IMR-90 (cell line): Measurements from ENCODE around the gene CAMK4. TPM values are rescaled to one million over a fixed set of nuclear protein-coding genes. Genes with fewer than 3 reads are reported as not detected.

ENCODE experiments used
- ATAC-seq: fragments of 200-7000 bp; cut with Tn5 transposase; 2 replicates; pipeline ENCODE4 v1.9.1; 2020; ENCODE audit warnings: low read depth, mild to moderate bottlenecking, moderate library complexity
- BruUV-seq: library from RNA; stranded (reverse); fragments of 400-500 nt; replicated peaks from 2 replicates; lab custom pipeline; 2021; lab: Mats Ljungman, UMichigan
- CTCF ChIA-PET: fragments of 300-600 bp; formaldehyde crosslinking; extraction: SDS; loops from one replicate; lab custom pipeline; 2021; ENCODE audit warnings: antibody characterized with exemption; lab: Yijun Ruan, JAX
- POLR2A ChIA-PET: fragments of 300-600 bp; sonication (Branson Sonifier 250); formaldehyde crosslinking; loops from one replicate; lab custom pipeline; 2022; ENCODE audit warnings: antibody characterized with exemption; ENCODE audit not compliant: unreplicated experiment; lab: Charles Lee
- DNase-seq: peaks from one replicate; pipeline ENCODE4 v3.0.0; 2013
- H2AFZ ChIP-seq: replicated peaks from 2 replicates; pipeline ENCODE3; 2013; ENCODE audit warnings: low read length, mild to moderate bottlenecking; ENCODE audit not compliant: poor library complexity
- H2AK5ac ChIP-seq: 2 replicates; pipeline ENCODE4 v1.6.1; 2013; ENCODE audit warnings: low read depth, low read length, inconsistent platforms
- H2AK9ac ChIP-seq: replicated peaks from 2 replicates; pipeline ENCODE3; 2013; ENCODE audit warnings: mild to moderate bottlenecking, low read depth, low read length, moderate library complexity; ENCODE audit not compliant: poor library complexity
- H2BK120ac ChIP-seq: 2 replicates; pipeline ENCODE4 v1.6.1; 2013; ENCODE audit warnings: low read depth, low read length, inconsistent platforms
- H2BK15ac ChIP-seq: 3 replicates; pipeline ENCODE4 v1.6.1; 2013; ENCODE audit warnings: low read depth, low read length, inconsistent platforms
- H2BK20ac ChIP-seq: 2 replicates; pipeline ENCODE4 v1.6.1; 2013; ENCODE audit warnings: low read depth, mild to moderate bottlenecking, inconsistent platforms, low read length, moderate library complexity
- H2BK5ac ChIP-seq: 2 replicates; pipeline ENCODE4 v1.6.1; 2013; ENCODE audit warnings: mild to moderate bottlenecking, low read depth, low read length, inconsistent platforms; ENCODE audit not compliant: poor library complexity, severe bottlenecking
- H3K14ac ChIP-seq: replicated peaks from 2 replicates; pipeline ENCODE4 v1.6.1; 2013; ENCODE audit warnings: low read depth, low read length, inconsistent platforms
- H3K18ac ChIP-seq: 2 replicates; pipeline ENCODE4 v1.6.1; 2013; ENCODE audit warnings: low read depth, low read length, control low read depth
- H3K23ac ChIP-seq: 2 replicates; pipeline ENCODE4 v1.6.1; 2013; ENCODE audit warnings: low read depth, low read length, inconsistent platforms
- H3K27ac ChIP-seq: 2 replicates; pipeline ENCODE4 v1.5.1; 2013; ENCODE audit warnings: mild to moderate bottlenecking, control low read depth, low read length; ENCODE audit not compliant: insufficient read depth
- H3K27me3 ChIP-seq: 2 replicates; pipeline ENCODE4 v1.6.1; 2013; ENCODE audit warnings: low read length; ENCODE audit not compliant: control insufficient read depth, insufficient read depth
- H3K36me3 ChIP-seq: 2 replicates; pipeline ENCODE4 v1.6.1; 2013; ENCODE audit warnings: low read length, mixed read lengths; ENCODE audit not compliant: control insufficient read depth, insufficient read depth
- H3K4ac ChIP-seq: 2 replicates; pipeline ENCODE4 v1.6.1; 2013; ENCODE audit warnings: low read depth, low read length, inconsistent platforms
- H3K4me1 ChIP-seq: 2 replicates; pipeline ENCODE4 v1.6.1; 2013; ENCODE audit warnings: low read length, mixed read lengths; ENCODE audit not compliant: control insufficient read depth, insufficient read depth
- H3K4me2 ChIP-seq: 2 replicates; pipeline ENCODE4 v1.6.1; 2013; ENCODE audit warnings: low read depth, mild to moderate bottlenecking, control low read depth, low read length, moderate library complexity
- H3K4me3 ChIP-seq: 2 replicates; pipeline ENCODE4 v1.5.1; 2013; ENCODE audit warnings: low read depth, mild to moderate bottlenecking, control low read depth, low read length, moderate library complexity; ENCODE audit not compliant: insufficient read depth
- H3K56ac ChIP-seq: 2 replicates; pipeline ENCODE4 v1.6.1; 2013; ENCODE audit warnings: low read length, inconsistent platforms; ENCODE audit not compliant: insufficient read depth; ENCODE audit errors: extremely low read depth
- H3K79me1 ChIP-seq, 2 experiments: 2 replicates each; pipeline ENCODE4 v1.6.1; 2013; ENCODE audit warnings: low read length in 2 of 2, inconsistent platforms in 1 of 2, low read depth in 1 of 2
- H3K9ac ChIP-seq: 2 replicates; pipeline ENCODE4 v1.6.1; 2013; ENCODE audit warnings: low read depth, low read length, control low read depth
- H3K9me1 ChIP-seq: 2 replicates; pipeline ENCODE4 v1.6.1; 2013; ENCODE audit warnings: low read length, inconsistent platforms; ENCODE audit not compliant: insufficient read depth
- H3K9me3 ChIP-seq: 2 replicates; pipeline ENCODE4 v1.6.1; 2013; ENCODE audit warnings: low read length; ENCODE audit not compliant: control insufficient read depth, insufficient read depth
- H4K20me1 ChIP-seq: 2 replicates; pipeline ENCODE4 v1.6.1; 2013; ENCODE audit warnings: low read length, inconsistent platforms; ENCODE audit not compliant: insufficient read depth
- H4K5ac ChIP-seq: 2 replicates; pipeline ENCODE4 v1.6.1; 2013; ENCODE audit warnings: mild to moderate bottlenecking, low read depth, low read length, control low read depth
- H4K8ac ChIP-seq, 2 experiments: 2 replicates each; pipeline ENCODE4 v1.6.1; 2013; ENCODE audit warnings: low read depth in 2 of 2, low read length in 2 of 2, control low read depth in 1 of 2, inconsistent platforms in 1 of 2
- H4K91ac ChIP-seq: 2 replicates; pipeline ENCODE4 v1.6.1; 2013; ENCODE audit warnings: low read depth, low read length, inconsistent platforms; ENCODE audit not compliant: insufficient read depth
- BHLHE40 ChIP-seq: fragments of 150-350 bp; IDR thresholded peaks from 2 replicates; pipeline ENCODE4 v1.6.1; 2016; ENCODE audit warnings: mild to moderate bottlenecking, low read depth, low read length
- CEBPB ChIP-seq: IDR thresholded peaks from 2 replicates; pipeline ENCODE4 v1.6.1; 2012; ENCODE audit warnings: low read depth, low read length, improper control_type of control experiment
- CHD1 ChIP-seq: IDR thresholded peaks from 2 replicates; pipeline ENCODE4 v1.6.1; 2012; ENCODE audit warnings: low read depth, low read length, improper control_type of control experiment
- FOS ChIP-seq: fragments of 150-350 bp; IDR thresholded peaks from 2 replicates; pipeline ENCODE4 v1.6.1; 2016; ENCODE audit warnings: low read depth, low read length
- MAFK ChIP-seq: IDR thresholded peaks from 2 replicates; pipeline ENCODE4 v1.6.1; 2012; ENCODE audit warnings: low read depth, low read length, improper control_type of control experiment
- MAZ ChIP-seq: IDR thresholded peaks from 2 replicates; pipeline ENCODE4 v1.6.1; 2012; ENCODE audit warnings: low read depth, mild to moderate bottlenecking, low read length, improper control_type of control experiment, moderate library complexity, borderline replicate concordance
- MXI1 ChIP-seq: IDR thresholded peaks from 2 replicates; pipeline ENCODE4 v1.6.1; 2012; ENCODE audit warnings: low read depth, mild to moderate bottlenecking, low read length, moderate library complexity, borderline replicate concordance
- NFE2L2 ChIP-seq: fragments of 150-350 bp; IDR thresholded peaks from 2 replicates; pipeline ENCODE4 v1.6.1; 2016; ENCODE audit warnings: low read depth, mild to moderate bottlenecking, low read length
- POLR2A ChIP-seq: IDR thresholded peaks from 2 replicates; pipeline ENCODE4 v1.6.1; 2012; ENCODE audit warnings: mild to moderate bottlenecking, low read depth, low read length
- RAD21 ChIP-seq: IDR thresholded peaks from 2 replicates; pipeline ENCODE4 v1.6.1; 2012; ENCODE audit warnings: low read length, improper control_type of control experiment
- RCOR1 ChIP-seq: IDR thresholded peaks from 2 replicates; pipeline ENCODE4 v1.6.1; 2012; ENCODE audit warnings: mild to moderate bottlenecking, low read length, improper control_type of control experiment; ENCODE audit not compliant: insufficient replicate concordance
- RFX5 ChIP-seq: IDR thresholded peaks from 2 replicates; pipeline ENCODE4 v1.8.0; 2012; ENCODE audit warnings: low read depth, mild to moderate bottlenecking, low read length, moderate library complexity
- SMC3 ChIP-seq: fragments of 150-350 bp; IDR thresholded peaks from 2 replicates; pipeline ENCODE4 v1.6.1; 2016; ENCODE audit warnings: low read depth, mild to moderate bottlenecking, antibody characterized with exemption, low read length, moderate library complexity
- USF2 ChIP-seq: fragments of 150-350 bp; IDR thresholded peaks from 2 replicates; pipeline ENCODE4 v1.6.1; 2017; ENCODE audit warnings: mild to moderate bottlenecking, antibody characterized with exemption, low read length, low read depth
- WGBS, 2 experiments: methylation state at CpG; one replicate each; pipeline versions ENCODE4 v1.1.5 to v1.1.7; 2013; ENCODE audit warnings: missing lambda C conversion rate in 2 of 2; ENCODE audit not compliant: insufficient read length in 1 of 2; ENCODE audit errors: extremely low coverage in 2 of 2; 5-methylcytosine and 5-hydroxymethylcytosine counted together
- dilution Hi-C: fragments of 300-500 bp; cut with HindIII; formaldehyde crosslinking; loops from one replicate; pipeline ENCODE4 v1.14.3; 2018; ENCODE audit warnings: low sequenced_read_pairs; ENCODE audit not compliant: unreplicated experiment
- in situ Hi-C: fragments of 300-500 bp; cut with MboI; formaldehyde crosslinking; loops from 3 replicates; pipeline ENCODE4 v1.14.3; 2019; ENCODE audit warnings: low sequenced_read_pairs, inconsistent platforms, mixed read lengths
- intact Hi-C: fragments of 100-400 bp; cut with micrococcal nuclease; formaldehyde crosslinking; loops from 2 replicates; pipeline ENCODE4 v1.10.0; 2022
- polyA plus RNA-seq, 3 experiments: library from polyadenylated mRNA; depleted of rRNA; stranded (reverse); fragments of >200 nt; gene quantifications; 2 replicates each; pipeline ENCODE4 v1.2.3, GENCODE V29; 2012; ENCODE audit warnings: low replicate concordance in 1 of 3
- total RNA-seq: library from RNA; depleted of rRNA; stranded (reverse); fragments of >200 nt; gene quantifications from 2 replicates; pipeline ENCODE4 v1.2.3, GENCODE V29; 2012
- TF ChIP-seq, protein P1 (sequence below): fragments of 150-350 bp; IDR thresholded peaks from 2 replicates; pipeline ENCODE4 v1.6.1; 2016; ENCODE audit warnings: low read depth, mild to moderate bottlenecking, low read length, moderate library complexity, borderline replicate concordance
- TF ChIP-seq, protein P2 (sequence below): conservative IDR thresholded peaks from 2 replicates; pipeline ENCODE4 v1.5.1; 2012; ENCODE audit warnings: mild to moderate bottlenecking, low read depth, low read length, improper control_type of control experiment

The CAMK4 gene
- total and polyA plus RNA-seq, 2 of the 4 experiments (the other 2 are of a cell fraction): 3.7 to 4.8 TPM

DNA sequence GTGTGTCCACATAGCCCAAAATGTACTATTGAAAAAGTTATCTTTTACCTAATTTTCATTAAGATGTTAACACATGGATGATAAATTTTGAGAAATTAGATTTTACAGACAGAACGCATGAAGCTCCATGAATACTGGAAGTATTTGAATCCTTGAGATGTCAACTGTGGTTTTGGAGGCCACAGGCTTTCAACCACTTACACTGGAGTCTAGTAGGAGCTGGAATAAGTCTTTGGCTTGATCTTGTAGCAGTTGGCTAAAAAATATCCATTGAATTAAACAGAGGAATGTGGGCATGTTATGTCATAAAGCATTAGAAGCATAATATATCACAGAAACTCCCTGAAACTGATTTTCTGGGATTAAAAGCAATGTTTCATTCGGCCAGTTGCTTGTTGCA is 52.9 kb downstream of the CAMK4 start:
- CTCF ChIA-PET: no interaction called here

More for the DNA sequence above, 52.9 kb downstream of the CAMK4 start:
- POLR2A ChIA-PET: no interaction called here
- in situ Hi-C loops (no loop called here), intact Hi-C loops (no loop called here), dilution Hi-C loops (no loop called here)
- H2BK120ac ChIP-seq: no peak overlapping the region
- BruUV-seq: no TSS peak
- H4K8ac ChIP-seq: no peak overlapping the region
- no peak overlapping the region for H3K9ac ChIP-seq
- H3K4ac ChIP-seq: no peak overlapping the region
- H3K4me1 ChIP-seq: no peaks in the 10 kb centered on the region
- no peak overlapping the region for H2BK5ac ChIP-seq
- ATAC-seq (no peak), DNase-seq (no peak)
- no peak overlapping the region for H2BK20ac ChIP-seq
- H3K9me3 ChIP-seq: no peaks in the 10 kb centered on the region
- no peak overlapping the region for H3K4me2 ChIP-seq
- no peak overlapping the region for H2AK5ac ChIP-seq
- WGBS, 2 experiments: no CpG with 5 or more reads among the region's 2 CpGs
- no peak overlapping the region for H3K27ac ChIP-seq
- no peaks in the 10 kb centered on the region for H4K20me1 ChIP-seq
- no peak overlapping the region for H4K91ac ChIP-seq
- H3K4me3 ChIP-seq: no peak overlapping the region
- no peak overlapping the region for H2BK15ac ChIP-seq
- no peaks in the 10 kb centered on the region for H3K9me1 ChIP-seq
- H3K27me3 ChIP-seq: no peaks in the 10 kb centered on the region
- no peak overlapping the region for H4K5ac ChIP-seq
- H3K18ac ChIP-seq: no peak overlapping the region
- no peak overlapping the region for H3K23ac ChIP-seq
- H2AFZ ChIP-seq: no peak overlapping the region
- H3K36me3 ChIP-seq: no peaks in the 10 kb centered on the region
- H3K56ac ChIP-seq: no peak overlapping the region
- H2AK9ac ChIP-seq: no peak overlapping the region
- no peaks in the 10 kb centered on the region for H3K79me1 ChIP-seq
- no peak overlapping the region for H3K14ac ChIP-seq
- no peak for TF ChIP-seq MAZ
- no peak for TF ChIP-seq MAFK
- TF ChIP-seq RFX5: no peak
- no peak for TF ChIP-seq CEBPB
- no peak for TF ChIP-seq RAD21
- no peak for TF ChIP-seq MXI1
- TF ChIP-seq RCOR1: no peak
- no peak for TF ChIP-seq SMC3
- TF ChIP-seq POLR2A: no peak
- no peak for TF ChIP-seq USF2
- TF ChIP-seq NFE2L2: no peak
- TF ChIP-seq, protein P1, sequence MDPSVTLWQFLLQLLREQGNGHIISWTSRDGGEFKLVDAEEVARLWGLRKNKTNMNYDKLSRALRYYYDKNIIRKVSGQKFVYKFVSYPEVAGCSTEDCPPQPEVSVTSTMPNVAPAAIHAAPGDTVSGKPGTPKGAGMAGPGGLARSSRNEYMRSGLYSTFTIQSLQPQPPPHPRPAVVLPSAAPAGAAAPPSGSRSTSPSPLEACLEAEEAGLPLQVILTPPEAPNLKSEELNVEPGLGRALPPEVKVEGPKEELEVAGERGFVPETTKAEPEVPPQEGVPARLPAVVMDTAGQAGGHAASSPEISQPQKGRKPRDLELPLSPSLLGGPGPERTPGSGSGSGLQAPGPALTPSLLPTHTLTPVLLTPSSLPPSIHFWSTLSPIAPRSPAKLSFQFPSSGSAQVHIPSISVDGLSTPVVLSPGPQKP: no peak
- TF ChIP-seq, protein P2, sequence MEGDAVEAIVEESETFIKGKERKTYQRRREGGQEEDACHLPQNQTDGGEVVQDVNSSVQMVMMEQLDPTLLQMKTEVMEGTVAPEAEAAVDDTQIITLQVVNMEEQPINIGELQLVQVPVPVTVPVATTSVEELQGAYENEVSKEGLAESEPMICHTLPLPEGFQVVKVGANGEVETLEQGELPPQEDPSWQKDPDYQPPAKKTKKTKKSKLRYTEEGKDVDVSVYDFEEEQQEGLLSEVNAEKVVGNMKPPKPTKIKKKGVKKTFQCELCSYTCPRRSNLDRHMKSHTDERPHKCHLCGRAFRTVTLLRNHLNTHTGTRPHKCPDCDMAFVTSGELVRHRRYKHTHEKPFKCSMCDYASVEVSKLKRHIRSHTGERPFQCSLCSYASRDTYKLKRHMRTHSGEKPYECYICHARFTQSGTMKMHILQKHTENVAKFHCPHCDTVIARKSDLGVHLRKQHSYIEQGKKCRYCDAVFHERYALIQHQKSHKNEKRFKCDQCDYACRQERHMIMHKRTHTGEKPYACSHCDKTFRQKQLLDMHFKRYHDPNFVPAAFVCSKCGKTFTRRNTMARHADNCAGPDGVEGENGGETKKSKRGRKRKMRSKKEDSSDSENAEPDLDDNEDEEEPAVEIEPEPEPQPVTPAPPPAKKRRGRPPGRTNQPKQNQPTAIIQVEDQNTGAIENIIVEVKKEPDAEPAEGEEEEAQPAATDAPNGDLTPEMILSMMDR: no peak
- TF ChIP-seq CHD1: no peak
- TF ChIP-seq FOS: no peak
- no peak for TF ChIP-seq BHLHE40
